GM12878 (cell line): ENCODE results near the gene GCFC2. TPM values are rescaled to one million over a fixed set of nuclear protein-coding genes. Genes with fewer than 3 reads are reported as not detected.
A peak's percentile ranks its signal among the peaks of the same experiment; 100 is the strongest.

Experiments
- ATF3 ChIP-seq: IDR thresholded peaks from 2 replicates; pipeline ENCODE4 v1.6.1; 2011; ENCODE audit warnings: low read depth, mild to moderate bottlenecking, low read length, moderate library complexity, borderline replicate concordance; ENCODE audit errors: extremely low read depth
- BCL11A ChIP-seq: IDR thresholded peaks from 2 replicates; pipeline ENCODE4 v1.6.1; 2011; ENCODE audit warnings: low read depth, low read length
- CBFB ChIP-seq: IDR thresholded peaks from 2 replicates; pipeline ENCODE4 v1.6.1; 2016; ENCODE audit warnings: antibody characterized with exemption, low read depth
- GATAD2B ChIP-seq: fragments of 450-650 bp; conservative IDR thresholded peaks from 2 replicates; pipeline ENCODE4 v1.6.1; 2017; ENCODE audit warnings: low read depth, mild to moderate bottlenecking, moderate library complexity
- IKZF2 ChIP-seq, 2 experiments: fragments of 450-650 bp; IDR thresholded peaks; 2 replicates each; pipeline ENCODE4 v1.6.1; 2017; ENCODE audit warnings: mild to moderate bottlenecking in 2 of 2, moderate library complexity in 2 of 2
- IRF3 ChIP-seq: fragments of 450-650 bp; IDR thresholded peaks from 2 replicates; pipeline ENCODE4 v1.6.1; 2014; ENCODE audit warnings: mild to moderate bottlenecking
- KDM1A ChIP-seq: fragments of 200-600 bp; sonication (generic); IDR thresholded peaks from 2 replicates; pipeline ENCODE4 v1.6.1; 2016; ENCODE audit warnings: borderline replicate concordance
- MEF2B ChIP-seq: fragments of 450-650 bp; IDR thresholded peaks from 2 replicates; pipeline ENCODE4 v1.6.1; 2018; ENCODE audit warnings: mild to moderate bottlenecking, moderate library complexity; ENCODE audit not compliant: partially characterized antibody, poor library complexity, severe bottlenecking
- MTA3 ChIP-seq: IDR thresholded peaks from 2 replicates; pipeline ENCODE4 v1.6.1; 2012; ENCODE audit warnings: low read length, inconsistent platforms, borderline replicate concordance
- POLR2AphosphoS2 ChIP-seq: IDR thresholded peaks from 2 replicates; pipeline ENCODE4 v1.6.1; 2011; ENCODE audit warnings: low read depth, mild to moderate bottlenecking, low read length, improper control_type of control experiment, moderate library complexity
- RFX5 ChIP-seq: IDR thresholded peaks from 2 replicates; pipeline ENCODE4 v1.6.1; 2011; ENCODE audit warnings: low read depth, low read length, improper control_type of control experiment
- SIX5 ChIP-seq: IDR thresholded peaks from 2 replicates; pipeline ENCODE4 v1.6.1; 2011; ENCODE audit warnings: mild to moderate bottlenecking, low read depth, low read length, moderate library complexity; ENCODE audit not compliant: severe bottlenecking
- SMAD5 ChIP-seq: IDR thresholded peaks from 2 replicates; pipeline ENCODE4 v1.6.1; 2016; ENCODE audit warnings: antibody characterized with exemption, low read depth
- SMARCA5 ChIP-seq: fragments of 450-650 bp; IDR thresholded peaks from 2 replicates; pipeline ENCODE4 v1.6.1; 2017; ENCODE audit warnings: mild to moderate bottlenecking
- SPI1 ChIP-seq: IDR thresholded peaks from 2 replicates; pipeline ENCODE4 v1.6.1; 2011; ENCODE audit warnings: low read depth, mild to moderate bottlenecking, low read length, moderate library complexity, borderline replicate concordance; ENCODE audit not compliant: insufficient read depth
- TAF1 ChIP-seq: IDR thresholded peaks from 2 replicates; pipeline ENCODE4 v1.6.1; 2011; ENCODE audit warnings: mild to moderate bottlenecking, low read depth, low read length, borderline replicate concordance
- TCF12 ChIP-seq: IDR thresholded peaks from 2 replicates; pipeline ENCODE4 v1.6.1; 2011; ENCODE audit warnings: low read depth, mild to moderate bottlenecking, low read length
- TCF3 ChIP-seq: IDR thresholded peaks from 2 replicates; pipeline ENCODE4 v1.6.1; 2012; ENCODE audit warnings: low read depth, mild to moderate bottlenecking, low read length, borderline replicate concordance; ENCODE audit not compliant: insufficient read depth
- USF1 ChIP-seq: IDR thresholded peaks from 2 replicates; pipeline ENCODE4 v1.6.1; 2011; ENCODE audit warnings: borderline replicate concordance, low read depth, mild to moderate bottlenecking, moderate library complexity, mixed read lengths, low read length; ENCODE audit not compliant: insufficient read depth; ENCODE audit errors: extremely low read length
- WRNIP1 ChIP-seq: IDR thresholded peaks from 2 replicates; pipeline ENCODE4 v1.6.1; 2011; ENCODE audit warnings: low read depth, low read length, improper control_type of control experiment, borderline replicate concordance
- ZNF274 ChIP-seq: IDR thresholded peaks from one replicate; pipeline ENCODE4 v1.8.0; 2011; ENCODE audit not compliant: insufficient read length, insufficient read depth
- polyA plus RNA-seq, 11 experiments: library from polyadenylated mRNA; depleted of rRNA in 4 of 11; unstranded in 6 of 11; stranded (reverse) in 5 of 11; fragments of >200 nt; fragmentation: Nextera tagmentation in 4 of 11; fragmentation: Illumina TruSeq in 1 of 11; extraction: Ambion mirVana in 4 of 11; extraction: Trizol in 1 of 11; gene quantifications; 1 replicate in 1 of 11; 2 replicates in 10 of 11; pipeline versions ENCODE4 v1.2.1 to v1.2.3, GENCODE V29; 2011 to 2016; ENCODE audit warnings: inconsistent platforms in 2 of 11, missing spikeins in 2 of 11, low read depth in 1 of 11
- total RNA-seq, 4 experiments: library from RNA; depleted of rRNA in 3 of 4; stranded (reverse); fragments of >200 nt in 3 of 4; fragmentation: Illumina TruSeq in 1 of 4; extraction: Trizol in 1 of 4; gene quantifications; 2 replicates each; pipeline versions ENCODE4 v1.2.1 to v1.2.3, GENCODE V29; 2013 to 2021
- TF ChIP-seq, protein P1 (sequence below): IDR thresholded peaks from 2 replicates; pipeline ENCODE4 v1.6.1; 2012; ENCODE audit warnings: mild to moderate bottlenecking, low read depth, low read length
- TF ChIP-seq, protein P2 (sequence below): IDR thresholded peaks from 2 replicates; pipeline ENCODE4 v1.6.1; 2012; ENCODE audit warnings: low read depth, low read length, improper control_type of control experiment

The GCFC2 gene
- total and polyA plus RNA-seq, 10 of the 15 experiments (the other 5 are each of a cell fraction or from before 2014, with no cell fraction given) = 15.5 to 36.5 (median 27.4) TPM

DNA sequence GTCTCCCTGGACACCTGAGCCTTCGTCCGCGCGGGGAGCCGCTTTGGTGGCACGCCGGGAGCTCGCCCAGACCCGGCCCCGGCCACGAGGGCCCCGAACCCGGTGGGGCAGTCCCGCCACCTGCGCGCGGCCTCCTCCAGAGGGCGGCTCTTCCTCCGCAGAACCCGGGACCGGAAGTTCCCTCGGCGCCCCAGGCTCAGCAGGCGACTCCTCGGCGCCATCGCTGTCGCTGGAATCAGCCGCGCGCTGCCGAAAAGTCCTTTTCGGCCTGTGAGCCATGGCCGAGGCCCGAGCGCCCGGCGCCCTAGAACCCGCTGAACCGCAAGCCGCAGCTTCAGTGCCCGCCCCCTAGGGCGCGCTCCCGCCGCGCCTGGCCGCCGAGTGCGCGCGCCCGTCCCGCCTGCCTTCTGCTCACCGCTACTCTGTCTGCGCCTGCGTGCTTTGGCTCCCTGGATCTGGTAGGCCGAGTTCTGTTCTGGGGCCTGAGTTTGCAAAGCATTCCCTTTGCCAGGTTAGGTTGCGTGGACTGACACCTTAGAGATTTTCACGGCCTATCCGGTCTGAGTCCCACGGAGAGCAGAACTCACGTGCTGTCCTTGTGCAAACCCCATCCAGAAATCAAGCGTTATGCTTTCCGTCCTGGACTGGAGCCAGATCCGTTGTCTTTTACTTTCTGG, at the start of gene GCFC2 (continued):
- TF ChIP-seq WRNIP1 (no peak), POLR2AphosphoS2 (no peak; the same call in 1 of the 2 replicates), BCL11A (0 out of 2 replicates have a peak, but pooled peaks have one; percentile 5), TCF3 (peak; percentile 92), ZNF274 (no peak), TAF1 (peak; percentile 54; the same call in 1 of the 2 replicates), IRF3 (no peak), SPI1 (peak; percentile 19; the same call in 1 of the 2 replicates), RFX5 (no peak), IKZF2 (IDR thresholded peaks at IDR 0.05) (peak; percentile 21 to 66; a peak in 3 of 4 replicates), SIX5 (peak; percentile 4), SMAD5 (peak; percentile 25; the same call in 1 of the 2 replicates), MTA3 (no peak), SMARCA5 (peak; percentile 98), CBFB (peak; percentile 69), USF1 (peak; percentile 34), MEF2B (peak; percentile 58), KDM1A (no peak), ATF3 (no peak), TCF12 (peak; percentile 85), GATAD2B (peak; percentile 95)
- TF ChIP-seq, protein P1, sequence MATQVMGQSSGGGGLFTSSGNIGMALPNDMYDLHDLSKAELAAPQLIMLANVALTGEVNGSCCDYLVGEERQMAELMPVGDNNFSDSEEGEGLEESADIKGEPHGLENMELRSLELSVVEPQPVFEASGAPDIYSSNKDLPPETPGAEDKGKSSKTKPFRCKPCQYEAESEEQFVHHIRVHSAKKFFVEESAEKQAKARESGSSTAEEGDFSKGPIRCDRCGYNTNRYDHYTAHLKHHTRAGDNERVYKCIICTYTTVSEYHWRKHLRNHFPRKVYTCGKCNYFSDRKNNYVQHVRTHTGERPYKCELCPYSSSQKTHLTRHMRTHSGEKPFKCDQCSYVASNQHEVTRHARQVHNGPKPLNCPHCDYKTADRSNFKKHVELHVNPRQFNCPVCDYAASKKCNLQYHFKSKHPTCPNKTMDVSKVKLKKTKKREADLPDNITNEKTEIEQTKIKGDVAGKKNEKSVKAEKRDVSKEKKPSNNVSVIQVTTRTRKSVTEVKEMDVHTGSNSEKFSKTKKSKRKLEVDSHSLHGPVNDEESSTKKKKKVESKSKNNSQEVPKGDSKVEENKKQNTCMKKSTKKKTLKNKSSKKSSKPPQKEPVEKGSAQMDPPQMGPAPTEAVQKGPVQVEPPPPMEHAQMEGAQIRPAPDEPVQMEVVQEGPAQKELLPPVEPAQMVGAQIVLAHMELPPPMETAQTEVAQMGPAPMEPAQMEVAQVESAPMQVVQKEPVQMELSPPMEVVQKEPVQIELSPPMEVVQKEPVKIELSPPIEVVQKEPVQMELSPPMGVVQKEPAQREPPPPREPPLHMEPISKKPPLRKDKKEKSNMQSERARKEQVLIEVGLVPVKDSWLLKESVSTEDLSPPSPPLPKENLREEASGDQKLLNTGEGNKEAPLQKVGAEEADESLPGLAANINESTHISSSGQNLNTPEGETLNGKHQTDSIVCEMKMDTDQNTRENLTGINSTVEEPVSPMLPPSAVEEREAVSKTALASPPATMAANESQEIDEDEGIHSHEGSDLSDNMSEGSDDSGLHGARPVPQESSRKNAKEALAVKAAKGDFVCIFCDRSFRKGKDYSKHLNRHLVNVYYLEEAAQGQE = no peak
- TF ChIP-seq, protein P2, sequence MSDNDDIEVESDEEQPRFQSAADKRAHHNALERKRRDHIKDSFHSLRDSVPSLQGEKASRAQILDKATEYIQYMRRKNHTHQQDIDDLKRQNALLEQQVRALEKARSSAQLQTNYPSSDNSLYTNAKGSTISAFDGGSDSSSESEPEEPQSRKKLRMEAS = peak; percentile 71
